HCT116 (cell line): ENCODE results near the gene ZNRF3. TPM values are rescaled to one million over a fixed set of nuclear protein-coding genes. Genes with fewer than 3 reads are reported as not detected.

ENCODE experiments used
- ATAC-seq: fragments of 200-7000 bp; cut with Tn5 transposase; 2 replicates; pipeline ENCODE4 v1.9.1; 2020; ENCODE audit warnings: mild to moderate bottlenecking, moderate library complexity
- BruUV-seq: library from RNA; stranded (reverse); fragments of 400-500 nt; replicated peaks from 2 replicates; lab custom pipeline; 2021; lab: Mats Ljungman, UMichigan
- CTCF ChIA-PET: fragments of 300-600 bp; sonication (Branson Sonifier 250); formaldehyde crosslinking; loops from one replicate; lab custom pipeline; 2021; ENCODE audit warnings: antibody characterized with exemption; lab: Charles Lee
- POLR2A ChIA-PET: fragments of 300-600, 350-600 bp; sonication (Branson Sonifier 250); formaldehyde crosslinking; loops from one replicate; lab custom pipeline; 2021; ENCODE audit warnings: antibody characterized with exemption; lab: Charles Lee
- RAD21 ChIA-PET, 2 experiments: fragments of 300-600 bp; sonication (Branson Sonifier 250); formaldehyde crosslinking; loops; one replicate each; lab custom pipeline; 2023; ENCODE audit warnings: low total read pairs in 2 of 2; ENCODE audit not compliant: uncharacterized antibody in 2 of 2, unreplicated experiment in 2 of 2, low non-redundant PET in 1 of 2; lab: Charles Lee
- DNase-seq: peaks from one replicate; pipeline ENCODE4 v3.0.0-alpha.2; 2010; ENCODE audit warnings: low read depth, low spot score
- H2AFZ ChIP-seq: fragments of 200-600 bp; shearing (Covaris generic), sonication (generic); 2 replicates; pipeline ENCODE4 v1.6.1; 2017; ENCODE audit warnings: low read depth, mixed run types, mixed read lengths, antibody characterized with exemption, low read length; ENCODE audit not compliant: poor library complexity, severe bottlenecking
- H3K27ac ChIP-seq: 2 replicates; pipeline ENCODE4 v1.5.1; 2012; ENCODE audit warnings: low read depth, low read length
- H3K27me3 ChIP-seq: fragments of 200-600 bp; sonication (generic); 2 replicates; pipeline ENCODE4 v1.6.1; 2016; ENCODE audit warnings: mixed run types, low read length, mixed read lengths; ENCODE audit not compliant: insufficient read depth
- H3K36me3 ChIP-seq, 2 experiments: fragments of 200-500 bp in 1 of 2; fragments of 200-600 bp in 1 of 2; sonication (Bioruptor generic) in 1 of 2; sonication (generic) in 1 of 2; 2 replicates each; pipeline versions ENCODE4 v1.5.1 to v1.6.1; 2014 to 2016; ENCODE audit warnings: low read length in 2 of 2, inconsistent platforms in 1 of 2, mixed read lengths in 1 of 2, mixed run types in 1 of 2; ENCODE audit not compliant: insufficient read depth in 2 of 2, control insufficient read depth in 1 of 2
- H3K4me1 ChIP-seq, 2 experiments: fragments of 200-600 bp in 1 of 2; sonication (generic) in 1 of 2; 2 replicates each; pipeline versions ENCODE4 v1.5.1 to v1.6.1; 2012 to 2017; ENCODE audit warnings: low read length in 2 of 2, inconsistent platforms in 1 of 2, mild to moderate bottlenecking in 1 of 2, mixed read lengths in 1 of 2, mixed run types in 1 of 2, moderate library complexity in 1 of 2; ENCODE audit not compliant: insufficient read depth in 2 of 2, control insufficient read depth in 1 of 2
- H3K4me2 ChIP-seq: fragments of 200-600 bp; sonication (generic); 2 replicates; pipeline ENCODE4 v1.6.1; 2017; ENCODE audit warnings: mixed run types, low read length, mixed read lengths
- H3K4me3 ChIP-seq, 2 experiments: fragments of 200-600 bp in 1 of 2; sonication (generic) in 1 of 2; replicated peaks in 1 of 2; 2 replicates each; pipeline ENCODE4 v1.5.1; 2011 to 2016; ENCODE audit warnings: low read length in 2 of 2, control low read depth in 1 of 2, low read depth in 1 of 2, mild to moderate bottlenecking in 1 of 2, mixed read lengths in 1 of 2, mixed run types in 1 of 2
- H3K79me2 ChIP-seq: fragments of 200-600 bp; sonication (generic); 2 replicates; pipeline ENCODE4 v1.6.1; 2017; ENCODE audit warnings: mild to moderate bottlenecking, mixed run types, low read length, moderate library complexity, mixed read lengths; ENCODE audit not compliant: insufficient read depth
- H3K9ac ChIP-seq: fragments of 200-600 bp; sonication (generic); 2 replicates; pipeline ENCODE4 v1.6.1; 2016; ENCODE audit warnings: low read length, mixed read lengths
- H3K9me2 ChIP-seq: fragments of 200-600 bp; sonication (generic), shearing (Covaris generic); 2 replicates; pipeline ENCODE4 v1.6.1; 2017; ENCODE audit warnings: mixed run types, mild to moderate bottlenecking, moderate library complexity; ENCODE audit not compliant: insufficient read depth
- H3K9me3 ChIP-seq, 2 experiments: fragments of 200-500 bp in 1 of 2; fragments of 200-600 bp in 1 of 2; sonication (Bioruptor generic) in 1 of 2; sonication (generic) in 1 of 2; 2 replicates each; pipeline ENCODE4 v1.6.1; 2014 to 2017; ENCODE audit warnings: low read length in 2 of 2, mixed read lengths in 2 of 2, inconsistent platforms in 1 of 2, low read depth in 1 of 2, mild to moderate bottlenecking in 1 of 2, mixed run types in 1 of 2, moderate library complexity in 1 of 2; ENCODE audit not compliant: control insufficient read depth in 1 of 2, insufficient read depth in 1 of 2
- H4K20me1 ChIP-seq: fragments of 200-600 bp; sonication (generic), shearing (Covaris generic); 2 replicates; pipeline ENCODE4 v1.6.1; 2017; ENCODE audit warnings: mixed run types, mild to moderate bottlenecking, moderate library complexity; ENCODE audit not compliant: insufficient read depth
- EZH2phosphoT487 ChIP-seq: fragments of 200-600 bp; IDR thresholded peaks from 2 replicates; pipeline ENCODE4 v1.6.1; 2018; ENCODE audit warnings: antibody characterized with exemption, borderline replicate concordance
- POLR2A ChIP-seq: IDR thresholded peaks from 2 replicates; pipeline ENCODE4 v1.7.0; 2011; ENCODE audit warnings: borderline replicate concordance; ENCODE audit not compliant: insufficient read depth, insufficient read length; ENCODE audit errors: extremely low read depth
- POLR2AphosphoS5 ChIP-seq: IDR thresholded peaks from 2 replicates; pipeline ENCODE4 v1.6.1; 2011; ENCODE audit warnings: mild to moderate bottlenecking, low read depth, low read length, moderate library complexity
- RAD21 ChIP-seq: IDR thresholded peaks from 2 replicates; pipeline ENCODE4 v1.6.1; 2012; ENCODE audit warnings: low read depth, mild to moderate bottlenecking
- SP1 ChIP-seq: IDR thresholded peaks from 2 replicates; pipeline ENCODE4 v1.6.1; 2012; ENCODE audit warnings: low read depth
- YY1 ChIP-seq: IDR thresholded peaks from 2 replicates; pipeline ENCODE4 v1.6.1; 2011; ENCODE audit warnings: low read length, low read depth, moderate library complexity, mild to moderate bottlenecking; ENCODE audit not compliant: insufficient replicate concordance; ENCODE audit errors: extremely low read depth
- ZNF274 ChIP-seq: fragments of 200-500 bp; sonication (Bioruptor generic); IDR thresholded peaks from 2 replicates; pipeline ENCODE4 v1.6.1; 2014; ENCODE audit warnings: mild to moderate bottlenecking, low read depth, low read length, inconsistent platforms
- intact Hi-C: fragments of 100-400 bp; cut with micrococcal nuclease; formaldehyde crosslinking; loops from 2 replicates; pipeline ENCODE4 v1.10.0; 2022
- total RNA-seq: library from RNA; stranded (reverse); gene quantifications from one replicate; pipeline ENCODE4 v1.2.1, GENCODE V29; 2021; ENCODE audit not compliant: unreplicated experiment
- TF ChIP-seq, protein P1 (sequence below): IDR thresholded peaks from 2 replicates; pipeline ENCODE4 v1.6.1; 2011; ENCODE audit warnings: mild to moderate bottlenecking, low read length, moderate library complexity; ENCODE audit not compliant: insufficient replicate concordance; ENCODE audit errors: extremely low read depth

Gene ZNRF3
- total RNA-seq, 1 experiment from 2014 or later, result 12.2 TPM

DNA sequence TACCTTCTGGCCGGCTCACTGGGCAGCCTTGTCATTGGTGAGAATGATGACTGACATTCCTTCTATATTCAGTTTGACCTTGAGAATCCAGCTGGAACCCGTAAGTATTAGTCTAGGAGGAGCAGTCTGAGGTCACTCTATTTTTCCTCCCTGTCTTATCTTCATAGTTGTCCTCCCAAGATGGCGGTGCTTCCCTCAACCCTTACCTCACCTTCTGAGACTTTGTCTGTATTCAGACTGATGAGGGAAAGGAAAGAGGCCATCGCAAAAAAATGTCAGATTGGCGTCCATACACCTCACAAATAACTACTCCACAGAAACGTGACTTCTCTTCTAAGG lies 195.5 kb downstream of the ZNRF3 start (continued):
- no peak for TF ChIP-seq ZNF274
- no peak for TF ChIP-seq POLR2A
- TF ChIP-seq YY1, result no peak
- TF ChIP-seq, protein P1, sequence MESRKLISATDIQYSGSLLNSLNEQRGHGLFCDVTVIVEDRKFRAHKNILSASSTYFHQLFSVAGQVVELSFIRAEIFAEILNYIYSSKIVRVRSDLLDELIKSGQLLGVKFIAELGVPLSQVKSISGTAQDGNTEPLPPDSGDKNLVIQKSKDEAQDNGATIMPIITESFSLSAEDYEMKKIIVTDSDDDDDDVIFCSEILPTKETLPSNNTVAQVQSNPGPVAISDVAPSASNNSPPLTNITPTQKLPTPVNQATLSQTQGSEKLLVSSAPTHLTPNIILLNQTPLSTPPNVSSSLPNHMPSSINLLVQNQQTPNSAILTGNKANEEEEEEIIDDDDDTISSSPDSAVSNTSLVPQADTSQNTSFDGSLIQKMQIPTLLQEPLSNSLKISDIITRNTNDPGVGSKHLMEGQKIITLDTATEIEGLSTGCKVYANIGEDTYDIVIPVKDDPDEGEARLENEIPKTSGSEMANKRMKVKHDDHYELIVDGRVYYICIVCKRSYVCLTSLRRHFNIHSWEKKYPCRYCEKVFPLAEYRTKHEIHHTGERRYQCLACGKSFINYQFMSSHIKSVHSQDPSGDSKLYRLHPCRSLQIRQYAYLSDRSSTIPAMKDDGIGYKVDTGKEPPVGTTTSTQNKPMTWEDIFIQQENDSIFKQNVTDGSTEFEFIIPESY, result no peak
- no peak for TF ChIP-seq SP1

DNA sequence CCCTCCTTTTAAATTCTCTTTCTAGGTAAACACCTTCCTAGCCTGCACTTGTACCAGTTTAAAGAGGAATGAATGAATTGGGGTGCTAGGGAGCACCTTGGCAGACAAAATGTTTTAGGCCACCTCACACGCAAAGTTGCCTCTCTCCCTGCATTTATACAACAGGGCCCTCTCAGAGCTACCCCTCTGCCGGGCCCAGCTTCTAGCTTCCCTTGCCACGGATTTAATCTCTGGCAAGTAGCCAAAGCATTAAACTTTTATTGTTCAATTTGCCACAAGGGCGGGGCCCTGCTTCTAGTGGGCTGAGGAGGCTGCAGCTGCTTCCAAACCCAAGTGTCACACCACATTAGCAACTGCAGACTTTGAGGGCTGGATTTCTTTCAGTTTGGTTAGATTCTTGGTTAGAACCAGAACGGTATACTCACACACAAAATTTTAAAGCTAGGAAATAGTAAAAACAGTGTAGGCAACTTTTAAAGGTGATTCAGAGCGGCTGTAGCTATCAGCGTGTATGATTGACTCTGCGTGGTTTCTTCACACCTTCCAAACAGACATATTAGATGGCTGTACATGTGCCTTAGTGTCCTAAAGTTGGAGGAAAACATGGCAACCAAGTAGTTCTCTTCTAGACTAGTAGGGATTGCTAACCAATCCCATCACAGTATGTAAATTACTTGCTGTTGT lies 196.0 kb downstream of the ZNRF3 start:
- no peak overlapping the region for H3K27ac ChIP-seq
- H3K9ac ChIP-seq, result no peak overlapping the region
- no TSS peak for BruUV-seq
- peaks cover 6 to 13% of the 10 kb centered on the region in 2 experiments for H3K4me1 ChIP-seq
- ATAC-seq (no peak), DNase-seq (no peak)
- no peaks in the 10 kb centered on the region for H3K79me2 ChIP-seq
- H3K9me2 ChIP-seq, result no peaks in the 10 kb centered on the region
- no peak overlapping the region for H3K4me2 ChIP-seq
- intact Hi-C loops, result loop anchor here (10.0 kb wide), 1 partner anchor 1385 kb away; no protein-coding TSS in a partner anchor
- RAD21 ChIA-PET, result no interaction called here
- no peaks in the 10 kb centered on the region for H3K9me3 ChIP-seq
- no peaks in the 10 kb centered on the region for H3K36me3 ChIP-seq
- H3K4me3 ChIP-seq, result no peak overlapping the region
- no peaks in the 10 kb centered on the region for H4K20me1 ChIP-seq
- CTCF ChIA-PET, result no interaction called here
- H3K27me3 ChIP-seq, result no peaks in the 10 kb centered on the region
- H2AFZ ChIP-seq, result no peak overlapping the region
- POLR2A ChIA-PET, result no interaction called here
- TF ChIP-seq RAD21 (no peak), SP1 (no peak), POLR2AphosphoS5 (no peak), ZNF274 (no peak), EZH2phosphoT487 (no peak), POLR2A (no peak)
- TF ChIP-seq, all 23 proteins: peak for 0
